Vagina (tissue), 2 donors: Measurements from ENCODE around the gene MMUT.

ENCODE experiments used
- POLR2A ChIP-seq, 2 donors: fragments of 450-650 bp; IDR thresholded peaks; one replicate each; pipeline ENCODE4 v1.6.1; 2017; ENCODE audit warnings: antibody characterized with exemption in 2 of 2, mild to moderate bottlenecking in 2 of 2, moderate library complexity in 2 of 2
- POLR2AphosphoS5 ChIP-seq, 2 donors: sonication (generic); formaldehyde crosslinking; IDR thresholded peaks; one replicate each; pipeline ENCODE4 v1.9.0; 2017; ENCODE audit warnings: antibody characterized with exemption in 2 of 2, mild to moderate bottlenecking in 2 of 2, low read depth in 1 of 2; ENCODE audit not compliant: insufficient read depth in 1 of 2
- TF ChIP-seq, protein P1 (sequence below), 3 experiments: fragments of 450-650 bp in 2 of 3; fragments of 200-600 bp in 1 of 3; sonication (generic) in 1 of 3; IDR thresholded peaks; one replicate each; pipeline ENCODE4 v1.5.1; 2017 to 2019; ENCODE audit warnings: antibody characterized with exemption in 3 of 3, mild to moderate bottlenecking in 2 of 3, moderate library complexity in 2 of 3

DNA sequence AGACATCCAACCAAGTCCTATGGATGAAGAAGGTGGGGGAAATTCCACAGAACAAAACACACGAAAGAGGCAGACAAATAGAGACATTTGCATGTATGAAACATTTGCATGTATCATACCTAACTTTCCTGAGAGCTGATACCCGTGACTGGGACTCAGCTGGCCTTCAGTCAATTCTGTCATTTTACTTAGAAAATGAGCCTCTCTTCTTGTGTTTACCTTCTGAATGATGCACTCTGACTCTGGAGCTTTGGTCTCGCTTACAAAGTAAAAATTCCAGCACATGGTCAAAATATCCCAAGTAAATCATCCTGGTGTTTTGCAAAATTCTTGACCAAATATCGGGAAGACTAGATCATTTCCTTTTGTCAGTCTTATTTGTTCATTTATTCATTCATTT lies 46.9 kb downstream of the MMUT start:
- TF ChIP-seq, protein P1, sequence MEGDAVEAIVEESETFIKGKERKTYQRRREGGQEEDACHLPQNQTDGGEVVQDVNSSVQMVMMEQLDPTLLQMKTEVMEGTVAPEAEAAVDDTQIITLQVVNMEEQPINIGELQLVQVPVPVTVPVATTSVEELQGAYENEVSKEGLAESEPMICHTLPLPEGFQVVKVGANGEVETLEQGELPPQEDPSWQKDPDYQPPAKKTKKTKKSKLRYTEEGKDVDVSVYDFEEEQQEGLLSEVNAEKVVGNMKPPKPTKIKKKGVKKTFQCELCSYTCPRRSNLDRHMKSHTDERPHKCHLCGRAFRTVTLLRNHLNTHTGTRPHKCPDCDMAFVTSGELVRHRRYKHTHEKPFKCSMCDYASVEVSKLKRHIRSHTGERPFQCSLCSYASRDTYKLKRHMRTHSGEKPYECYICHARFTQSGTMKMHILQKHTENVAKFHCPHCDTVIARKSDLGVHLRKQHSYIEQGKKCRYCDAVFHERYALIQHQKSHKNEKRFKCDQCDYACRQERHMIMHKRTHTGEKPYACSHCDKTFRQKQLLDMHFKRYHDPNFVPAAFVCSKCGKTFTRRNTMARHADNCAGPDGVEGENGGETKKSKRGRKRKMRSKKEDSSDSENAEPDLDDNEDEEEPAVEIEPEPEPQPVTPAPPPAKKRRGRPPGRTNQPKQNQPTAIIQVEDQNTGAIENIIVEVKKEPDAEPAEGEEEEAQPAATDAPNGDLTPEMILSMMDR (IDR thresholded peaks at IDR 0.05) = no peak
- TF ChIP-seq POLR2A (IDR thresholded peaks at IDR 0.05) (no peak), POLR2AphosphoS5 (IDR thresholded peaks at IDR 0.05; ENCODE audit: insufficient read depth in 1 of 2, low read depth in 1 of 2) (no peak)
